ENCODE measurements around the gene MEF2D. TPM values are rescaled to one million over a fixed set of nuclear protein-coding genes. Genes with fewer than 3 reads are reported as not detected.
A peak's percentile ranks its signal among the peaks of the same experiment; 100 is the strongest.

Gene MEF2D
- total RNA-seq, 1 donor from 2014 or later: 56.6 TPM

DNA sequence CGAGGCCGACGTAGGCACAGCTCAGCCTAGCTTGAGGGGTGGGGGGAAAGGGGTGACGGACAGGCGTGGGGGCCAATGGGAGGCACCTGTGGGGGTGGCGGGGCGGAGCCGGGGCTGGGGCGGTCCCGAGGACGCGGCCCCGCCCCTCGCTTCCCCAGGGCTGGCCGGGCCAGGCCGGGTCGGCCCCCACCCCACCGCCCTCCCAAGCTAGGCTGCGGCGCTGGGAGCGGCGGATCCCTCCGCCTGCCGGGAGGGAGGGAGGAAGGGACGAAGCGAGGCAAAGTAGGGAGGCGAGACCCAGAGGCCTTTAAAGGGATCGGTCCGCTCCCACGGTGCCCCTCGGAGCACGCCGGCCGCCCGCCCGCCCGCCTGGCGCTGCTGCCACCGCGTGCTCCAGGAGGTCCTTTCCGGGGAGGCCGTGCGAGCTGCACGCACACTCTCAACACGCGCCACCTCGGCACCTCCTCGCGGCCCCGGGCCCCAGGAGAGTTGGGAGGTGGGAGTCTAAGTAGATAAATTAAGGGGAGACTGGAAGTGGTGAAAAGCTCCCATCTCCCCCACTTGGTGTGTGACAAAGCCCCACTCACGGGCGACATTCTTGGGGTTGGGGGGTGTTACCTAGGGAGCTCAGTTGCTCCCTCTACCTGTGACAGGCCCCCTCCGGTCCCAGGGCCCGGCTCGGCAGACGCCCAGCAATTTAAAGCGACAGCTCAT lies 375 bp upstream of the MEF2D start:
- H3K36me3 Mint-ChIP-seq (ENCODE audit: low read depth, unreplicated experiment): no peaks in the 10 kb centered on the region
- Histone ChIP-seq H3K9me3 (ENCODE audit: insufficient read depth, low read depth, low read length) (no peaks in the 10 kb centered on the region), H3K79me2 (ENCODE audit: insufficient read depth, low read length) (peaks cover 45% of the 10 kb centered on the region), H3K4me2 (ENCODE audit: low read length) (peak overlapping the region; percentile 98), H3K27ac (ENCODE audit: low read depth, low read length) (peak overlapping the region; percentile 100), H3K4me1 (ENCODE audit: insufficient read depth, low read length) (peaks cover 71% of the 10 kb centered on the region), H3K4me3 (ENCODE audit: insufficient read depth, low read depth, low read length) (peak overlapping the region; percentile 91), H3K9ac (ENCODE audit: low read length) (peak overlapping the region; percentile 98), H3K36me3 (ENCODE audit: insufficient read depth, low read length) (no peaks in the 10 kb centered on the region), H4K20me1 (ENCODE audit: insufficient read depth, low read length) (peaks cover 38% of the 10 kb centered on the region), H3K27me3 (ENCODE audit: insufficient read depth, low read length) (no peaks in the 10 kb centered on the region), H2AFZ (ENCODE audit: low read depth, low read length) (peak overlapping the region; percentile 56)
- TF ChIP-seq, protein P1, sequence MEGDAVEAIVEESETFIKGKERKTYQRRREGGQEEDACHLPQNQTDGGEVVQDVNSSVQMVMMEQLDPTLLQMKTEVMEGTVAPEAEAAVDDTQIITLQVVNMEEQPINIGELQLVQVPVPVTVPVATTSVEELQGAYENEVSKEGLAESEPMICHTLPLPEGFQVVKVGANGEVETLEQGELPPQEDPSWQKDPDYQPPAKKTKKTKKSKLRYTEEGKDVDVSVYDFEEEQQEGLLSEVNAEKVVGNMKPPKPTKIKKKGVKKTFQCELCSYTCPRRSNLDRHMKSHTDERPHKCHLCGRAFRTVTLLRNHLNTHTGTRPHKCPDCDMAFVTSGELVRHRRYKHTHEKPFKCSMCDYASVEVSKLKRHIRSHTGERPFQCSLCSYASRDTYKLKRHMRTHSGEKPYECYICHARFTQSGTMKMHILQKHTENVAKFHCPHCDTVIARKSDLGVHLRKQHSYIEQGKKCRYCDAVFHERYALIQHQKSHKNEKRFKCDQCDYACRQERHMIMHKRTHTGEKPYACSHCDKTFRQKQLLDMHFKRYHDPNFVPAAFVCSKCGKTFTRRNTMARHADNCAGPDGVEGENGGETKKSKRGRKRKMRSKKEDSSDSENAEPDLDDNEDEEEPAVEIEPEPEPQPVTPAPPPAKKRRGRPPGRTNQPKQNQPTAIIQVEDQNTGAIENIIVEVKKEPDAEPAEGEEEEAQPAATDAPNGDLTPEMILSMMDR (IDR thresholded peaks at IDR 0.05; ENCODE audit: insufficient read depth, low read depth, low read length): peak; percentile 35
- TF ChIP-seq EZH2 (IDR thresholded peaks at IDR 0.05; ENCODE audit: insufficient read depth, low read length): no peak
- no peaks in the 10 kb centered on the region for H3K27me3 Mint-ChIP-seq (ENCODE audit: low read depth, unreplicated experiment)
- DNase-seq (ENCODE audit: low read depth) (peak; percentile 92), FAIRE-seq (no peak)
- peaks cover 58% of the 10 kb centered on the region for H3K4me1 Mint-ChIP-seq (ENCODE audit: low read depth, unreplicated experiment)
- H3K4me3 Mint-ChIP-seq (ENCODE audit: unreplicated experiment): peak overlapping the region; percentile 83
- H3K27ac Mint-ChIP-seq (ENCODE audit: unreplicated experiment): peak overlapping the region; percentile 98
- H3K9me3 Mint-ChIP-seq (ENCODE audit: unreplicated experiment): no peaks in the 10 kb centered on the region

DNA sequence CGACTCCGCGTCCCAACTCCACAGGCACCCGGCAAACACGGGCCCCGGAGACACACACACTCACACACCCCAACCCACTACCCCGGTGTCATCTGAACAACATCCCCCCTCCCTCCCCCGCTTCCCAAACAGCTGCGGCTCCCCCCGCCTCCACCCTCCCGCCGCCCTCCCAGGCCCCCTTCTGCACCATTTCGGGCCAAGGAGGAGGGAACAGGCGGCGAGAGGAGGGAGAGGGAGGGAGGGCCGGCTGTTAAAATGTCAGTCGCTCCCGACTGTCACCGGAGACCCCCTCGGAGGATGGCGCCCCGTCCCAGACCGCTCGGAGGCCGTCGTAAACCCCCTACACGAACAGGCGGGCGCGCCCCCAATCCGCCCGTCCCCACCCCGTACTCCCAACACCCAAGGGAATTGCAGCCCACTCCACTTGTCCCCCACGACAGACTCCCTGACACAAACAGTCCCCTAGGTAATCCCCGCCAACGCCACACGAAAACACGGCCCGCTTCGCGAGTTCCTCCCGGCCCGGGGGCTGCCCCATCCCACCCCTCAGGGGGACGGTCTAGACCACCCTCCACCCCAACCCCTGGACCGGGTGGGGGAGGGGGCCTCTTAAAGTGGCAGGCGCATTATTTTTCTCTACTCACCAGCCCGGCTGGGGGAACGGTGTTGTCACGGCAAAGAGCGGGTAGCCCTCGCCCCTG lies 583 bp downstream of the MEF2D start:
- H3K27me3 Mint-ChIP-seq (ENCODE audit: low read depth, unreplicated experiment): no peaks in the 10 kb centered on the region
- DNase-seq (ENCODE audit: low read depth): no peak
- Histone ChIP-seq H3K36me3 (ENCODE audit: insufficient read depth, low read length) (no peaks in the 10 kb centered on the region), H3K9ac (ENCODE audit: low read length) (peak overlapping the region; percentile 98), H3K4me2 (ENCODE audit: low read length) (peak overlapping the region; percentile 98), H3K4me3 (ENCODE audit: insufficient read depth, low read depth, low read length) (peak overlapping the region; percentile 91), H2AFZ (ENCODE audit: low read depth, low read length) (no peak overlapping the region), H4K20me1 (ENCODE audit: insufficient read depth, low read length) (peaks cover 47% of the 10 kb centered on the region), H3K79me2 (ENCODE audit: insufficient read depth, low read length) (peaks cover 55% of the 10 kb centered on the region), H3K4me1 (ENCODE audit: insufficient read depth, low read length) (peaks cover 76% of the 10 kb centered on the region), H3K27me3 (ENCODE audit: insufficient read depth, low read length) (no peaks in the 10 kb centered on the region), H3K9me3 (ENCODE audit: insufficient read depth, low read depth, low read length) (no peaks in the 10 kb centered on the region), H3K27ac (ENCODE audit: low read depth, low read length) (peak overlapping the region; percentile 96)
- peaks cover 58% of the 10 kb centered on the region for H3K4me1 Mint-ChIP-seq (ENCODE audit: low read depth, unreplicated experiment)
- H3K4me3 Mint-ChIP-seq (ENCODE audit: unreplicated experiment): peak overlapping the region; percentile 94
- H3K9me3 Mint-ChIP-seq (ENCODE audit: unreplicated experiment): no peaks in the 10 kb centered on the region
- TF ChIP-seq, protein P1 (IDR thresholded peaks at IDR 0.05; ENCODE audit: insufficient read depth, low read depth, low read length): no peak
- TF ChIP-seq EZH2 (IDR thresholded peaks at IDR 0.05; ENCODE audit: insufficient read depth, low read length): no peak
- H3K27ac Mint-ChIP-seq (ENCODE audit: unreplicated experiment): peak overlapping the region; percentile 84
- peaks cover 1% of the 10 kb centered on the region for H3K36me3 Mint-ChIP-seq (ENCODE audit: low read depth, unreplicated experiment)
- FAIRE-seq: no peak
